ENCODE data around the gene AFAP1. TPM values are rescaled to one million over a fixed set of nuclear protein-coding genes. Genes with fewer than 3 reads are reported as not detected.

Gene AFAP1
- total and polyA plus RNA-seq, 2 of the 8 experiments (the other 6 are each of a cell fraction or from before 2014, with no cell fraction given) = 3.6 to 18.2 TPM

GRCh38 chr4:7819446-7819845 lies 120.2 kb downstream of the AFAP1 start:
- Histone ChIP-seq H3K27ac (ENCODE audit: low read depth, low read length) (no peak overlapping the region), H3K36me3 (ENCODE audit: control insufficient read depth in 2 of 4, insufficient read depth in 4 of 4, low read length in 3 of 4) (peaks cover 0 to 10% (median 3%) of the 10 kb centered on the region in 4 experiments; a peak in 3 of 8 replicates), H3K4ac (replicated peaks; ENCODE audit: insufficient read length, low read depth, low read length) (no peak overlapping the region), H3K9me3 (ENCODE audit: insufficient read depth in 2 of 2, low read depth in 1 of 2, low read length in 1 of 2) (no peaks in the 10 kb centered on the region), H2BK120ac (replicated peaks; ENCODE audit: low read depth, low read length) (no peak overlapping the region), H3K4me1 (replicated peaks in 1 of 4; ENCODE audit: control insufficient read depth in 3 of 4, insufficient read depth in 4 of 4, low read length in 3 of 4) (peaks cover 0 to 5% (median 2%) of the 10 kb centered on the region in 4 experiments; a peak in 1 of 7 replicates), H3K79me1 (ENCODE audit: low read depth, low read length) (no peaks in the 10 kb centered on the region), H3K56ac (replicated peaks; ENCODE audit: insufficient read length, low read depth, low read length) (no peak overlapping the region), H4K20me1 (replicated peaks in 1 of 2; ENCODE audit: control insufficient read depth in 1 of 2, insufficient read depth in 2 of 2, low read length in 2 of 2) (no peaks in the 10 kb centered on the region), H2BK15ac (ENCODE audit: low read length) (no peak overlapping the region), H4K91ac (replicated peaks; ENCODE audit: insufficient read length, low read length) (no peak overlapping the region), H2BK12ac (ENCODE audit: low read depth, low read length) (no peak overlapping the region), H3K4me3 (ENCODE audit: extremely low read depth in 1 of 4, insufficient read depth in 2 of 4, low read depth in 3 of 4, low read length in 4 of 4) (no peak overlapping the region), H3K23ac (ENCODE audit: insufficient read length) (no peak overlapping the region), H2BK5ac (ENCODE audit: low read depth, low read length) (no peak overlapping the region; the same call in 1 of the 2 replicates), H4K5ac (ENCODE audit: insufficient read length, low read depth, low read length) (no peak overlapping the region), H3K9ac (replicated peaks in 1 of 4; ENCODE audit: extremely low read depth in 1 of 4, low read depth in 3 of 4, low read length in 3 of 4) (no peak overlapping the region), H3K18ac (ENCODE audit: extremely low read depth, low read length) (no peak overlapping the region), H3K23me2 (ENCODE audit: low read depth, low read length) (no peaks in the 10 kb centered on the region), H3K14ac (ENCODE audit: insufficient read length) (no peak overlapping the region), H3K27me3 (replicated peaks in 1 of 4; ENCODE audit: control insufficient read depth in 3 of 4, extremely low read depth in 1 of 4, insufficient read depth in 3 of 4, low read length in 3 of 4) (no peaks in the 10 kb centered on the region), H4K8ac (ENCODE audit: extremely low read depth, insufficient read depth, low read length) (no peak overlapping the region; the same call in 1 of the 2 replicates), H2AFZ (ENCODE audit: low read length) (no peak overlapping the region), H2AK5ac (ENCODE audit: low read depth, low read length) (no peak overlapping the region), H2BK20ac (ENCODE audit: low read length) (no peak overlapping the region), H3K4me2 (ENCODE audit: insufficient read depth in 1 of 2, low read depth in 2 of 2, low read length in 2 of 2) (no peak overlapping the region), H3K79me2 (ENCODE audit: control insufficient read depth in 1 of 2, insufficient read depth in 2 of 2, low read length in 2 of 2) (no peaks in the 10 kb centered on the region)
- no peak for FAIRE-seq
- no peak for DNase-seq (ENCODE audit: low read depth in 1 of 2, low spot score in 2 of 2)
- 85% methylated on average over 9 of the region's 9 CpGs; no CpG with 5 or more reads in 1 of the 2 experiments for WGBS, 2 experiments (ENCODE audit: extremely low coverage in 1 of 2, insufficient coverage in 1 of 2, insufficient read length in 1 of 2, insufficient replicate concordance in 2 of 2, low coverage in 1 of 2, low lambda C conversion rate in 2 of 2, missing lambda C conversion rate in 1 of 2)
- POLR2A ChIA-PET (ENCODE audit: partially characterized antibody) = interaction anchor here (1.8 kb wide), 1 partner anchor 9 kb away, joined by 4 read pairs; no protein-coding TSS in a partner anchor
- TF ChIP-seq KDM4A (IDR thresholded peaks at IDR 0.05; ENCODE audit: low read depth, low read length, severe bottlenecking) (no peak), YY1 (IDR thresholded peaks at IDR 0.05; ENCODE audit: low read depth, low read length) (no peak), SAP30 (IDR thresholded peaks at IDR 0.05; ENCODE audit: insufficient read depth, insufficient replicate concordance, low read length) (no peak), TCF12 (IDR thresholded peaks at IDR 0.05; ENCODE audit: low read depth, low read length) (no peak), SP4 (IDR thresholded peaks at IDR 0.05; ENCODE audit: low read length) (no peak), TBP (IDR thresholded peaks at IDR 0.05; ENCODE audit: low read depth, low read length) (no peak), SRF (IDR thresholded peaks at IDR 0.05; ENCODE audit: low read depth, low read length) (no peak), KDM5A (IDR thresholded peaks at IDR 0.05; ENCODE audit: low read length) (no peak)
- CTCF ChIA-PET (ENCODE audit: partially characterized antibody) = interaction anchor here (1.6 to 2.9 kb wide), 4 partner anchors 12 to 168 kb away, joined by 3 to 16 read pairs (median 8); no protein-coding TSS in a partner anchor

Data from H1 (cell line).